ENCODE results near the gene GPATCH8. TPM values are rescaled to one million over a fixed set of nuclear protein-coding genes. Genes with fewer than 3 reads are reported as not detected.
"Not testable (repeated sequence)": the region's sequence is repeated elsewhere in the genome, so short reads cannot be mapped to it uniquely, and the experiment has no call there.

Gene GPATCH8
- total and polyA plus RNA-seq, 9 of the 15 experiments (the other 6 are each of a cell fraction or from before 2014, with no cell fraction given), result 10.6 to 29.6 (median 13.2) TPM

- FAIRE-seq; ATAC-seq; H3K79me2 ChIP-seq (ENCODE audit: control insufficient read depth, insufficient read depth, low read length); in situ Hi-C loops (cut with MboI); H4K20me1 ChIP-seq (replicated peaks; ENCODE audit: control insufficient read depth, insufficient read depth, low read length); H3K27me3 ChIP-seq (ENCODE audit: control insufficient read depth in 2 of 2, insufficient read depth in 2 of 2, low read length in 2 of 2); H3K9me3 ChIP-seq (replicated peaks; ENCODE audit: control insufficient read depth, insufficient read depth, low read depth, low read length); CTCF ChIA-PET (ENCODE audit: low intra/inter-chr PET ratio); DNase-seq (ENCODE audit: extremely low read depth in 1 of 4, low spot score in 3 of 4); H3K36me3 ChIP-seq (ENCODE audit: control insufficient read depth, insufficient read depth, low read length); H3K4me3 ChIP-seq; H3K4me2 ChIP-seq (ENCODE audit: insufficient read depth, low read length); BruUV-seq (replicated peaks); H3K27ac ChIP-seq (ENCODE audit: extremely low read depth, low read depth, low read length); H3K9me1 ChIP-seq (ENCODE audit: control insufficient read depth, insufficient read depth, low read length); H3K9ac ChIP-seq (ENCODE audit: insufficient read depth in 1 of 2, low read depth in 2 of 2, low read length in 2 of 2); intact Hi-C loops (cut with micrococcal nuclease); H2AFZ ChIP-seq (ENCODE audit: low read depth, low read length): not testable (repeated sequence)
- POLR2A ChIA-PET, result interaction anchor here (0.9 kb wide), 1 partner anchor 32 kb away, joined by 3 read pairs; no protein-coding TSS in a partner anchor
- H3K4me1 ChIP-seq (replicated peaks in 1 of 2; ENCODE audit: control insufficient read depth in 2 of 2, insufficient read depth in 2 of 2, low read length in 2 of 2), result peaks cover 5 to 31% of the 10 kb centered on the region in 2 experiments; a peak in 4 of 5 replicates
- 51% methylated on average over 4 of the region's 5 CpGs for WGBS (ENCODE audit: insufficient coverage, low coverage, missing lambda C conversion rate)
- TF ChIP-seq C11orf30 (IDR thresholded peaks at IDR 0.05; ENCODE audit: low read depth), result 0 out of 2 replicates have a peak, but pooled peaks have one; percentile 4
Observed at GRCh38 chr17:44365051-44365450, 138.2 kb downstream of the GPATCH8 start.

- H2AFZ ChIP-seq (ENCODE audit: low read depth, low read length), result peak within 1 kb of the TSS; percentile 91
- no peaks in the 10 kb centered on the region; a peak in 1 of 5 replicates for H3K27me3 ChIP-seq (ENCODE audit: control insufficient read depth in 2 of 2, insufficient read depth in 2 of 2, low read length in 2 of 2)
- H3K9me1 ChIP-seq (ENCODE audit: control insufficient read depth, insufficient read depth, low read length), result no peaks in the 10 kb centered on the region
- no peaks in the 10 kb centered on the region for H3K36me3 ChIP-seq (ENCODE audit: control insufficient read depth, insufficient read depth, low read length)
- H3K9ac ChIP-seq (ENCODE audit: insufficient read depth in 1 of 2, low read depth in 2 of 2, low read length in 2 of 2), result peak within 1 kb of the TSS; percentile 70 to 96; a peak in 3 of 4 replicates
- ChIA-PET POLR2A (interaction anchor here (1.1 to 1.4 kb wide), 2 partner anchors 26 to 38 kb away, joined by 3 read pairs; partner anchors contain the start of gene ITGA2B), CTCF (ENCODE audit: low intra/inter-chr PET ratio) (interaction anchor here (0.9 kb wide), 1 partner anchor 454 kb away, joined by 6 read pairs; no protein-coding TSS in a partner anchor)
- no TSS peak for BruUV-seq (replicated peaks)
- H3K4me2 ChIP-seq (ENCODE audit: insufficient read depth, low read length), result peak within 1 kb of the TSS; percentile 70
- 2% methylated on average over 17 of the region's 63 CpGs for WGBS (ENCODE audit: insufficient coverage, low coverage, missing lambda C conversion rate)
- H3K27ac ChIP-seq (ENCODE audit: extremely low read depth, low read depth, low read length), result peak within 1 kb of the TSS; percentile 60; the same call in 1 of the 3 replicates
- ATAC-seq (peak; percentile 93), FAIRE-seq (no peak), DNase-seq (ENCODE audit: extremely low read depth in 1 of 4, low spot score in 3 of 4) (peak; percentile 78 to 89 (median 88))
- peaks cover 5 to 31% of the 10 kb centered on the region in 2 experiments; a peak in 4 of 5 replicates for H3K4me1 ChIP-seq (replicated peaks in 1 of 2; ENCODE audit: control insufficient read depth in 2 of 2, insufficient read depth in 2 of 2, low read length in 2 of 2)
- H4K20me1 ChIP-seq (replicated peaks; ENCODE audit: control insufficient read depth, insufficient read depth, low read length), result peaks cover 9% of the 10 kb centered on the region
- no peaks in the 10 kb centered on the region for H3K79me2 ChIP-seq (ENCODE audit: control insufficient read depth, insufficient read depth, low read length)
- no peaks in the 10 kb centered on the region for H3K9me3 ChIP-seq (replicated peaks; ENCODE audit: control insufficient read depth, insufficient read depth, low read depth, low read length)
- in situ Hi-C loops (cut with MboI) (no loop called here), intact Hi-C loops (cut with micrococcal nuclease) (no loop called here)
- peak within 1 kb of the TSS; percentile 81 for H3K4me3 ChIP-seq
- no peak for TF ChIP-seq NBN (IDR thresholded peaks at IDR 0.05; ENCODE audit: low read depth)
- TF ChIP-seq REST (IDR thresholded peaks at IDR 0.05; ENCODE audit: borderline replicate concordance), result peak; percentile 8; the same call in 1 of the 2 replicates
- peak; percentile 72; the same call in 1 of the 2 replicates for TF ChIP-seq REST (CRISPR knock-in tag; IDR thresholded peaks at IDR 0.05; ENCODE audit: low read depth)
- TF ChIP-seq VEZF1 (CRISPR knock-in tag; IDR thresholded peaks at IDR 0.05), result peak; percentile 72
Observed at GRCh38 chr17:44363613-44364159, 139.5 kb downstream of the GPATCH8 start, which contains the start of gene FAM171A2. Gene FAM171A2, minus strand, starts transcription at chr17:44363853. Its CDS starts 139 bp downstream, at chr17:44363714.

All from K562 (cell line).